GM18499 (cell line): ENCODE measurements around the gene FAM3B.
"Not testable (repeated sequence)": the region's sequence is repeated elsewhere in the genome, so short reads cannot be mapped to it uniquely, and the experiment has no call there.

ENCODE experiments used
- ATAC-seq: cut with Tn5 transposase; IDR thresholded peaks from one replicate; pipeline ENCODE4 v1.9.1; 2021; ENCODE audit warnings: moderate number of reproducible peaks; ENCODE audit not compliant: insufficient read depth, unreplicated experiment

The FAM3B gene

GRCh38 chr21:41316200-41317062 lies at the start of gene FAM3B:
Gene FAM3B, plus strand, starts transcription at chr21:41316801. Its CDS starts 79 bp downstream, at chr21:41316880.
- ATAC-seq, result no peak

DNA sequence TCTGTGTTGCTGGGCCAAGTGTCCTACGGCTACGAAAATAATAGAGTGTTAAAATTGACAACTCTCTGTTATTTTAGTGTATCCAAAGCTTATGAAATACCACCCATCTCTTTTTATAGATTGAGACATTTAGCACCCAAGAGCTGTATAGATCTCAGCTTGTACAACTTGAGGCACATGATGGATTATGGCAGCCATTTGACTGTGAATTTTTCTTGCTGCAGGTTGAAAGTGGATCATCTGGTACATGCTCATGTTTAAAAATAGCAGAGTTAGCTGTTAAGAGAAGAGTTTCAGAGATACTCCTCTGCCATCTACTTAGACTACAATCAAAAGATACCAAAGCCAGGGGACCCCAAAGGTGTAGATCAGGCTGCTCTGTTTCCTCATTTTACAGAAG lies 49.3 kb upstream of the FAM3B start:
- ATAC-seq, result no peak

DNA sequence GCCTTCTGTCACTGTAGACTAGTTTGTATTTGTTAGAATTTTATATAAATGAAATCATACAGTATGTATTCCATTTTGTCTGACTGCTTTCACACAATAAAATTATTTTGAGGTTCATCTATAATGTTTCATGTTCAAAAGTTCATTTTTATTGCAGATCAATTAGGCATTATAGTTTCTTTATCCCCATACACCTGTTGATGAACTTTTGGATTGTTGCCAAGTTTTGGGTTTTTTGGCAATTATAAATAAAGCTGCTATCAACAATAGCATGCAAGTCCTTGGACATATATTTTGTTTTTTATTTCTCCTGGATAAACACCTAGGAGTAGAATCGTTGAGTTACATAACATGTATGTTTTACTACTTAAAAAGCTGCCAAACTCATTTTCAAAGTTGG lies 47.1 kb upstream of the FAM3B start:
- ATAC-seq, result no peak

- no peak for ATAC-seq
Observed at GRCh38 chr21:41277196-41277595, 39.4 kb upstream of the FAM3B start.

GRCh38 chr21:41277846-41278245 lies 38.8 kb upstream of the FAM3B start:
- ATAC-seq, result no peak

DNA sequence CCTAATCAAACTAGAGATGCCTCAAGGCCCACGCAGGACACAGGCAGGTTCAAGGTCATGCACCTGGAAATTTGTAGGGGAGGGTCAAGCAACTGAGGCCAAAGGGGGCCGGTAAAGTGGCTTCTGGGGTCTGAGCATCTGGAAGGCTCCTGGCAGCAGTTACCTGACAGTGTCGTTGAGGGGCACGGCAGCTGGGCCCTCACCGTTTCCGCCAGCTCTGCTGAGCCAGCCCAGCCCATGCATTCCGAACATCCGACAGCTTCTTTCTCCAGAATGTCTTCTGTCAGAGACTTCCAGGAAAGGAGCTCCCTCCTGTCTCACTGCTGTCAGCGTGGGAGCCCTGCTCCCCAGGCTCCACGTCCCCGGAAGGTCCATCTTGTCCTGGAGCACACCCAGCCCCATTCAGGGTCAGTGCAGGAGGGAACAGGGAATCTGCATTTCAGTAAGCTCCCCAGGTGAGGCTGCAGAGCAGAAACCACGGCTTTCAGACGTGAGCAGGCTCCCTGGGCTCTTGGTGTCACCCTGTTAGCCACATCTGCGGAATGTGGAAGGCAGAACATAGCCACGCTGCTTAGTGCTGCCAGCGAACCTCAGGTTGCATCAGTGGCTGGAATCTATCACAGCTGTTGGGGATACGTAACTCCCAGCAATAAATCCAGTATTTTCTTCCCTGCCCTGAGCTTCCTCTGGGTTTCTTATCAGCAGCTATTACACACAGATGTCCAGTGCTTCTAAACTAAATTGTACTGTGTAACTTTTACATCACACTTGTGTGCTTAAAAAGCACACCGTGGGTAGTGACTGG lies 36.3 kb upstream of the FAM3B start:
- no peak for ATAC-seq

- ATAC-seq, result no peak
Observed at GRCh38 chr21:41282412-41282811, 34.2 kb upstream of the FAM3B start.

DNA sequence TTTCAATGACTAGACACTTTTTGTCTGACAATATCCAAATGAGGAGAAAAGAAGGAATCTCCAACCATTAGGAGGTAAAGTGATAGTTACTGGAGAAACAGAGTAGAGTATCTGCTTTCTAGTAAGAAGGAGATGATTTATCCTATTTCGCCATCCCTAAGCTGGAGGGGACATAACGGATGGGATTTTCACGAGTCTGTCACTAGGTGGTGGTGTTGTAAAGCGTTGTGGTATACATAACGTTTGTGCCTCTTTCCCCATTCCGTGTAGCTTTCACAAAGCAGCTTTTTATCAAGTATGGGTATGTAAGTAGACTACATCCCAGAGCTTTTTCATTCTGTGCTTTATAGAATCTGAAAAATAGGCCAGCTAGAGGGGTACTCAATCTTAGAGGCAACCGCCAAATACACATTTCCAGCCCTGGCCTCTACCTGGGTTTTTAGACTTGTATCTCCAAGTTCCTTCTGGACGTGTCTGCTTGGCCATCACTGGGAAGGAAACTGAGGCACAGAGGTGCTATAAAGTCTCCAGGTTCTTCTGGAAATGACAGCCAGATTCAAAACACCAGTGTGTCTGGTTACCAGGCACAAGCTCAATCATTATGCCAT lies 33.3 kb upstream of the FAM3B start:
- no peak for ATAC-seq

- no peak for ATAC-seq
Observed at GRCh38 chr21:41289431-41289830, 27.2 kb upstream of the FAM3B start.

GRCh38 chr21:41290106-41290799 lies 26.3 kb upstream of the FAM3B start:
- no peak for ATAC-seq

DNA sequence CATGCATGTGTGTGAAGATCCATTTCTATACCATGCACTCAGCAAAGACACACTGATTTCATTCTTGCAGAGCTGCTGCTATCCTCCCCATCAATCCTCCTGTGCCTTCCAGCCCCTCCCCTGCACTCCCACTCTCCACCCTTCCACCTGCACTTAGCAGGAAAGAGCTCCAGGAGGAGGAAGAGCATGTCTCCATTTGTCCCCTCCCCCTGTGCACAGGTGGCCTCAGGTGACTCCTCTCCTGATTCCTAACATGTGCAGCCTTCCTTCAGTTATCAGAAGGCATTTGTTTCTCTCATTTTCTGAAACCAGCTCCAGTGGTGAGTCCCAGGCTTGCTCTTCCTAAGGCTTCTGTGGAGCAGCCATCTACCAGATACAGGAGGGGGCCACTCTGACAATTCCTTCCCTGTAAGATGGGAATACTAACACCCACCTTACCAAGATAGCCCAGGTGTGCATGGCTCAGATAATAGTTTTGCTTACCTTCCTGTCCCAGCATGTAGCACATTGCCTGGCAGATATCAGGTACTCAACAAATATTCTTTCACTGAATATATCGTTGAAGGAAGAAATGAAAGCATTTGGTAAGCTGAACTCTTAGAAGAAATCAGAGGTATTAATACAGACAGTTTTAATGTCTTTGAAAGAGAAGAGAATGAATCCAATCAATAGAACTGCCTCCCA lies 21.9 kb upstream of the FAM3B start:
- ATAC-seq, result no peak

- no peak for ATAC-seq
Observed at GRCh38 chr21:41295721-41296254, 20.8 kb upstream of the FAM3B start.

DNA sequence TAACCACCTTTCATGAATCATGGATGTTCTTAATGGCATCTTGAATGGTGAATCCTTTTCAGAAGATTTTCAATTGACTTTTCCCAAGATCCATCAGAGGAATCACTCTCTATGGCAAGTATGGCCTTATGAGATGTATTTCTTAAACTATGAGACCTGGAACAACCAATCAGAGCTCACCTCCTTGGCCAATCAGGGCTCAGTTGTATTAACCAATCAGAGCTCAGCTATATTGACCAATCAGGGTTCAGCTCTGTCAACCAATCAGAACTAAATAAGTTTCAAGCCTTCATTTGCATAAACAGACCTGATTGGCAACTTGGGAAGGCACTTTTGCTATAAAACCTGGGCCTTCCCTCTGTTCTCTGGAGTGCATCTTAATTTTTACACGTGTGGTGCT lies 13.6 kb upstream of the FAM3B start:
- ATAC-seq, result no peak

DNA sequence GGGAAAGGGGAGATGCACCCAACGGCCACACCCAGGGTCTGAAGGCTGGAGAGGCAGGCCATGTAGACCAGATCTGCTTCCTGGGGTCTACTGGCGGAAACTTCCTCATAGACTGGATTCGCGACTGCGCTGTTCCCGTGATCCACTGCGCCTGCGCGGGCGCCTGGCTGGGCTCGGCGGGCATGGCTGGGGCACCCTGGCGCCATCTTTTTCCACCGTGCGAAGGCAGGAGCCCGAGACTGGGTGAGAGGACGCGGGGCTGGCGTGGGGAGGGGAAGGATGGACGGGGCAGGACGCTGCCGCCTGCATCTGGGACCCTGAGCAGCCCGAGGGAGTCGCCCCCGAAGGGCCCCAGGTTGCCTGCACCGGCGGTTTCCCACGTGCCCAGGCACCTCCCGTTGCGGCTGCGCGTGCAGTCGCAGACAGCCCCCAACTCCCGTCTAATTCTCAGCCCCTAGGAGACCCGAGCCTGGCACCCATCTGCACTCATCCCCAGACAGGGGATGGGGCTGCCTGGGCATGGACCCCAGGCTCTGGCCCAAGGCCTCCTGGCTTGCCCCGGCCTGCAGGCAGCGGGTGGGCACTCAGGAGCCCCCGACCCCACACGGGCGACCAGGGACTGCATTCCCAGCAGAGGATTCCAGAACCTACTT lies 12.4 kb upstream of the FAM3B start:
- no peak for ATAC-seq

DNA sequence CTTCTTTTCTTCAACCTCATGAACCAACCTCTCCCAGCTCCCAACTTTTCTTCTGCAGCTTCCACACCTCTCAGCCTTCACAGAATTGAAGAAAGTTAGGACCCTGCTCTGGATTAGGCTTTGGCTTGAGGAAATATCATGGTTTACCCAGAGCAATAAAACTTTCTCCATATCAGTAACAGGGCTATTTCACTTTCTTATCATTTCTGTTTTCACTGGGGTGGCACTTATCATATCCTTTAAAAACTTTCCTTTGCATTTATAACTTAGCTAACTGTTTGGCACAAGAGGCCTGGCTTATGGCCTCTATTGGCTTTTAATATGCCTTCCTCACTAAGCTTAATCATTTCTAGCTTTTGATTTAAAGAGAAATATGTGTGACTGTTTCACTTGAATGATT lies 9.4 kb upstream of the FAM3B start:
- no peak for ATAC-seq

- ATAC-seq, result not testable (repeated sequence)
Observed at GRCh38 chr21:41313285-41314164, 3.1 kb upstream of the FAM3B start.

DNA sequence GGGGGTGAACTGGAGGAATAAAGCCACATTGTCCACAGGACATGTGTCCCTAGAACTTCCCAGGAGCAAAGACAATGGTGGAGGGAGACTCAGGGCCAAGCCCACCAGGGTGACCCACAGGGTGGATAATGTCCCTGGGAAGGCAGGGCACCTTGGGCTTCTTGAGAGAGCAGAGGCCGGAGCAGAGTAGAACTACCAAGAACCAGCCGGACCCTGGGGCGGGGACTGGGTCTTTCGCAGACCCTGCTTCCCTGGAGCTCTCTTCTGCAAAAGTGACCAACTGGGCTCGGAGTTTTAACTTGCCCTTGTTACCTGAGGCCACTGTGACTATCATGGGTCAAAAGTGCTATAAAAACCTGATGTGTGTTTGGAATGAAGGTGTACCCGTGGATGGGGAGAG lies 875 bp upstream of the FAM3B start:
- no peak for ATAC-seq

DNA sequence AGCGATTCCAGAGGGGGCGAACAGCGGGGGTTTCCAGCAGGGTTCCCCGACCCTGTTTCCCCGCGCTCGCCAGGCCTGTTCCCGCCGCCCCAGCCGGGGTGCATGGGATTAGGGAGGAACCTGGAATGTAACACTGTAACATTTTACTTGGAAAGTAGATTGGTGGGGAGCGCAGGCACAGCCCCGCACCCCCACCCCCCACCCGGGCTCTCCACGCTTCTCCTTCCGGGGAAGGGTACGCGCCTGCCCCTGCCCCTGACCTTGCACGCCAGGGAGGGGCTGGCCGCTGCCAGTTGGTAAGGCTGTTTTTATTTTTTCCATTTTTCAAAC lies 427 bp downstream of the FAM3B start:
- no peak for ATAC-seq
